ENCODE measurements around the gene ZBTB20. TPM values are rescaled to one million over a fixed set of nuclear protein-coding genes. Genes with fewer than 3 reads are reported as not detected.

ZBTB20 gene
- total and polyA plus RNA-seq, 4 donors: 0.69 to 128 (median 51.7) TPM

GRCh38 chr3:114722530-114722929 is 424.6 kb downstream of the ZBTB20 start:
- intact Hi-C loops (cut with DNase I): no loop called here

GRCh38 chr3:114721864-114722263 is 425.2 kb downstream of the ZBTB20 start:
- H3K27me3 ChIP-seq (ENCODE audit: control insufficient read depth in 1 of 2, insufficient read depth in 2 of 2, low read length in 1 of 2): no peaks in the 10 kb centered on the region
- WGBS, 2 donors: 95 to 96% methylated on average over 2 of the region's 2 CpGs
- H3K9me3 ChIP-seq (ENCODE audit: control insufficient read depth, low read length): no peaks in the 10 kb centered on the region
- intact Hi-C loops (cut with DNase I): no loop called here
- no peak overlapping the region for H3K4me3 ChIP-seq (ENCODE audit: low read length in 2 of 2)
- no peak for DNase-seq
- H3K4me1 ChIP-seq (ENCODE audit: control insufficient read depth in 1 of 2, insufficient read depth in 2 of 2, low read length in 2 of 2): peaks cover 0 to 3% of the 10 kb centered on the region in 2 donors
- no peak overlapping the region for H3K27ac ChIP-seq (ENCODE audit: low read depth in 1 of 2, low read length in 2 of 2)
- no peak for ATAC-seq (ENCODE audit: low FRiP score)
- H3K36me3 ChIP-seq (ENCODE audit: control insufficient read depth in 1 of 2, insufficient read depth in 2 of 2, low read length in 1 of 2): no peaks in the 10 kb centered on the region

More at GRCh38 chr3:114722530-114722929, 424.6 kb downstream of the ZBTB20 start:
- Histone ChIP-seq H3K4me3 (ENCODE audit: low read length in 2 of 2) (no peak overlapping the region), H3K27me3 (ENCODE audit: control insufficient read depth in 1 of 2, insufficient read depth in 2 of 2, low read length in 1 of 2) (no peaks in the 10 kb centered on the region), H3K9me3 (ENCODE audit: control insufficient read depth, low read length) (no peaks in the 10 kb centered on the region), H3K36me3 (ENCODE audit: control insufficient read depth in 1 of 2, insufficient read depth in 2 of 2, low read length in 1 of 2) (no peaks in the 10 kb centered on the region), H3K4me1 (ENCODE audit: control insufficient read depth in 1 of 2, insufficient read depth in 2 of 2, low read length in 2 of 2) (peaks cover 0 to 3% of the 10 kb centered on the region in 2 donors), H3K27ac (ENCODE audit: low read depth in 1 of 2, low read length in 2 of 2) (no peak overlapping the region)
- no peak for ATAC-seq (ENCODE audit: low FRiP score)
- WGBS, 2 donors: 86 to 94% methylated on average over 1 of the region's 1 CpG
- DNase-seq: no peak

GRCh38 chr3:114721209-114721608 is 425.9 kb downstream of the ZBTB20 start:
- no peaks in the 10 kb centered on the region for H3K9me3 ChIP-seq (ENCODE audit: control insufficient read depth, low read length)
- no peak for DNase-seq
- H3K4me3 ChIP-seq (ENCODE audit: low read length in 2 of 2): no peak overlapping the region
- no peak overlapping the region for H3K27ac ChIP-seq (ENCODE audit: low read depth in 1 of 2, low read length in 2 of 2)
- no peak for ATAC-seq (ENCODE audit: low FRiP score)
- H3K36me3 ChIP-seq (ENCODE audit: control insufficient read depth in 1 of 2, insufficient read depth in 2 of 2, low read length in 1 of 2): no peaks in the 10 kb centered on the region
- peaks cover 0 to 3% of the 10 kb centered on the region in 2 donors for H3K4me1 ChIP-seq (ENCODE audit: control insufficient read depth in 1 of 2, insufficient read depth in 2 of 2, low read length in 2 of 2)
- H3K27me3 ChIP-seq (ENCODE audit: control insufficient read depth in 1 of 2, insufficient read depth in 2 of 2, low read length in 1 of 2): no peaks in the 10 kb centered on the region
- intact Hi-C loops (cut with DNase I): no loop called here
- WGBS, 2 donors: 68 to 72% methylated on average over 3 of the region's 3 CpGs

- H3K27ac ChIP-seq (ENCODE audit: low read depth in 1 of 2, low read length in 2 of 2): no peak overlapping the region
- H3K27me3 ChIP-seq (ENCODE audit: control insufficient read depth in 1 of 2, insufficient read depth in 2 of 2, low read length in 1 of 2): no peaks in the 10 kb centered on the region
- no peak for ATAC-seq (ENCODE audit: low FRiP score)
- H3K36me3 ChIP-seq (ENCODE audit: control insufficient read depth in 1 of 2, insufficient read depth in 2 of 2, low read length in 1 of 2): no peaks in the 10 kb centered on the region
- 22 to 30% methylated on average over 1 of the region's 1 CpG for WGBS, 2 donors
- no peaks in the 10 kb centered on the region for H3K9me3 ChIP-seq (ENCODE audit: control insufficient read depth, low read length)
- H3K4me3 ChIP-seq (ENCODE audit: low read length in 2 of 2): no peak overlapping the region
- intact Hi-C loops (cut with DNase I): no loop called here
- peaks cover 0 to 2% of the 10 kb centered on the region in 2 donors for H3K4me1 ChIP-seq (ENCODE audit: control insufficient read depth in 1 of 2, insufficient read depth in 2 of 2, low read length in 2 of 2)
- no peak for DNase-seq
Measured at GRCh38 chr3:114718898-114719210, 428.2 kb downstream of the ZBTB20 start.

- no peak overlapping the region for H3K27ac ChIP-seq (ENCODE audit: low read depth in 1 of 2, low read length in 2 of 2)
Measured at GRCh38 chr3:114718071-114718897, 428.8 kb downstream of the ZBTB20 start.

GRCh38 chr3:114716916-114717315 is 430.2 kb downstream of the ZBTB20 start:
- H3K4me1 ChIP-seq (ENCODE audit: control insufficient read depth in 1 of 2, insufficient read depth in 2 of 2, low read length in 2 of 2): peaks cover 0 to 2% of the 10 kb centered on the region in 2 donors

More at GRCh38 chr3:114718071-114718897, 428.8 kb downstream of the ZBTB20 start:
- Histone ChIP-seq H3K27me3 (ENCODE audit: control insufficient read depth in 1 of 2, insufficient read depth in 2 of 2, low read length in 1 of 2) (no peaks in the 10 kb centered on the region), H3K4me3 (ENCODE audit: low read length in 2 of 2) (no peak overlapping the region), H3K9me3 (ENCODE audit: control insufficient read depth, low read length) (no peaks in the 10 kb centered on the region), H3K4me1 (ENCODE audit: control insufficient read depth in 1 of 2, insufficient read depth in 2 of 2, low read length in 2 of 2) (peaks cover 0 to 2% of the 10 kb centered on the region in 2 donors), H3K36me3 (ENCODE audit: control insufficient read depth in 1 of 2, insufficient read depth in 2 of 2, low read length in 1 of 2) (no peaks in the 10 kb centered on the region)
- 56 to 60% methylated on average over 7 of the region's 7 CpGs for WGBS, 2 donors
- DNase-seq: no peak
- intact Hi-C loops (cut with DNase I): no loop called here
- ATAC-seq (ENCODE audit: low FRiP score): no peak

GRCh38 chr3:114716126-114716525 is 431.0 kb downstream of the ZBTB20 start:
- no peaks in the 10 kb centered on the region for H3K36me3 ChIP-seq (ENCODE audit: control insufficient read depth in 1 of 2, insufficient read depth in 2 of 2, low read length in 1 of 2)
- WGBS, 2 donors: 85 to 86% methylated on average over 5 of the region's 5 CpGs
- no peak overlapping the region for H3K4me3 ChIP-seq (ENCODE audit: low read length in 2 of 2)
- DNase-seq (no peak), ATAC-seq (ENCODE audit: low FRiP score) (no peak)
- intact Hi-C loops (cut with DNase I): no loop called here
- H3K27ac ChIP-seq (ENCODE audit: low read depth in 1 of 2, low read length in 2 of 2): no peak overlapping the region
- H3K27me3 ChIP-seq (ENCODE audit: control insufficient read depth in 1 of 2, insufficient read depth in 2 of 2, low read length in 1 of 2): no peaks in the 10 kb centered on the region
- peaks cover 0 to 2% of the 10 kb centered on the region in 2 donors for H3K4me1 ChIP-seq (ENCODE audit: control insufficient read depth in 1 of 2, insufficient read depth in 2 of 2, low read length in 2 of 2)
- no peaks in the 10 kb centered on the region for H3K9me3 ChIP-seq (ENCODE audit: control insufficient read depth, low read length)

More at GRCh38 chr3:114716916-114717315, 430.2 kb downstream of the ZBTB20 start:
- intact Hi-C loops (cut with DNase I): no loop called here
- Histone ChIP-seq H3K27me3 (ENCODE audit: control insufficient read depth in 1 of 2, insufficient read depth in 2 of 2, low read length in 1 of 2) (no peaks in the 10 kb centered on the region), H3K36me3 (ENCODE audit: control insufficient read depth in 1 of 2, insufficient read depth in 2 of 2, low read length in 1 of 2) (no peaks in the 10 kb centered on the region), H3K27ac (ENCODE audit: low read depth in 1 of 2, low read length in 2 of 2) (no peak overlapping the region), H3K4me3 (ENCODE audit: low read length in 2 of 2) (no peak overlapping the region), H3K9me3 (ENCODE audit: control insufficient read depth, low read length) (no peaks in the 10 kb centered on the region)
- DNase-seq: no peak
- no peak for ATAC-seq (ENCODE audit: low FRiP score)

- H3K27me3 ChIP-seq (ENCODE audit: control insufficient read depth in 1 of 2, insufficient read depth in 2 of 2, low read length in 1 of 2): no peaks in the 10 kb centered on the region
- DNase-seq: no peak
- no peak overlapping the region for H3K27ac ChIP-seq (ENCODE audit: low read depth in 1 of 2, low read length in 2 of 2)
- intact Hi-C loops (cut with DNase I): no loop called here
- 86 to 88% methylated on average over 7 of the region's 7 CpGs for WGBS, 2 donors
- no peak overlapping the region for H3K4me3 ChIP-seq (ENCODE audit: low read length in 2 of 2)
- no peaks in the 10 kb centered on the region for H3K36me3 ChIP-seq (ENCODE audit: control insufficient read depth in 1 of 2, insufficient read depth in 2 of 2, low read length in 1 of 2)
- H3K4me1 ChIP-seq (ENCODE audit: control insufficient read depth in 1 of 2, insufficient read depth in 2 of 2, low read length in 2 of 2): peaks cover 1 to 2% of the 10 kb centered on the region in 2 donors
- no peaks in the 10 kb centered on the region for H3K9me3 ChIP-seq (ENCODE audit: control insufficient read depth, low read length)
- no peak for ATAC-seq (ENCODE audit: low FRiP score)
Measured at GRCh38 chr3:114714957-114715460, 432.1 kb downstream of the ZBTB20 start.

- 93 to 100% methylated on average over 2 of the region's 2 CpGs for WGBS, 2 donors
- no peak for ATAC-seq (ENCODE audit: low FRiP score)
- DNase-seq: no peak
Measured at GRCh38 chr3:114714237-114714636, 432.9 kb downstream of the ZBTB20 start.

More at GRCh38 chr3:114714237-114714636, 432.9 kb downstream of the ZBTB20 start:
- Histone ChIP-seq H3K4me3 (ENCODE audit: low read length in 2 of 2) (no peak overlapping the region), H3K27ac (ENCODE audit: low read depth in 1 of 2, low read length in 2 of 2) (no peak overlapping the region), H3K27me3 (ENCODE audit: control insufficient read depth in 1 of 2, insufficient read depth in 2 of 2, low read length in 1 of 2) (no peaks in the 10 kb centered on the region), H3K36me3 (ENCODE audit: control insufficient read depth in 1 of 2, insufficient read depth in 2 of 2, low read length in 1 of 2) (no peaks in the 10 kb centered on the region), H3K4me1 (ENCODE audit: control insufficient read depth in 1 of 2, insufficient read depth in 2 of 2, low read length in 2 of 2) (peaks cover 2 to 3% of the 10 kb centered on the region in 2 donors), H3K9me3 (ENCODE audit: control insufficient read depth, low read length) (no peaks in the 10 kb centered on the region)
- intact Hi-C loops (cut with DNase I): no loop called here

Measured in aorta (tissue), 5 donors.